Activated CD8-positive, alpha-beta memory T cell treated with anti-CD3 and anti-CD28 coated beads, Interleukin-2, amount 50 U/mL, for 24 hours (primary cell): ENCODE data around the gene ZNF79.

ENCODE experiments used
- DNase-seq: peaks from one replicate; pipeline ENCODE4 v3.0.0-alpha.2; 2020; ENCODE audit errors: extremely low read depth

ZNF79 gene

GRCh38 chr9:127398275-127398647 is 25.9 kb upstream of the ZNF79 start:
- no peak for DNase-seq

- DNase-seq: no peak
These were observed 25.3 kb upstream of the ZNF79 start for GRCh38 chr9:127398715-127399400.

DNA sequence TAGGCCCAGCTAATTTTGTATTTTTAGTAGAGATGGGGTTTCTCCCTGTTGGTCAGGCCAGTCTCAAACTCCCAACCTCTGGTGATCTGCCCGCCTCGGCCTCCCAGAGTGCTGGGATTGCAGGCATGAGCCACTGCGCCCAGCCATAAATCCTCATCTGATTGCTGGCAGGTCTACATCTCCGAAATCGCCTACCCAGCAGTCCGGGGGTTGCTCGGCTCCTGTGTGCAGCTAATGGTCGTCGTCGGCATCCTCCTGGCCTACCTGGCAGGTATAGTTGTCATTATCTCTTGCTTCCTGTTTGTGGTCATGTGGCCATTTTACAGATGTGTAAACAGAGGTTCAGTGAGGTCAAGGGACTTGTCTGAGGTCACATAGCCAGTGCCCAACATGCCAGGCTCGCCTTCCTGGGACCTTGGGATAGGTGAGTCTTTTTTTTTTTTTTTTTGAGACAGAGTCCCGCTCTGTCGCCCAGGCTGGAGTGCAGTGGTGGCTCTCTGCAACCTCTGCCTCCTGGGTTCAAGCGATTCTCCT is 24.4 kb upstream of the ZNF79 start:
- no peak for DNase-seq

DNA sequence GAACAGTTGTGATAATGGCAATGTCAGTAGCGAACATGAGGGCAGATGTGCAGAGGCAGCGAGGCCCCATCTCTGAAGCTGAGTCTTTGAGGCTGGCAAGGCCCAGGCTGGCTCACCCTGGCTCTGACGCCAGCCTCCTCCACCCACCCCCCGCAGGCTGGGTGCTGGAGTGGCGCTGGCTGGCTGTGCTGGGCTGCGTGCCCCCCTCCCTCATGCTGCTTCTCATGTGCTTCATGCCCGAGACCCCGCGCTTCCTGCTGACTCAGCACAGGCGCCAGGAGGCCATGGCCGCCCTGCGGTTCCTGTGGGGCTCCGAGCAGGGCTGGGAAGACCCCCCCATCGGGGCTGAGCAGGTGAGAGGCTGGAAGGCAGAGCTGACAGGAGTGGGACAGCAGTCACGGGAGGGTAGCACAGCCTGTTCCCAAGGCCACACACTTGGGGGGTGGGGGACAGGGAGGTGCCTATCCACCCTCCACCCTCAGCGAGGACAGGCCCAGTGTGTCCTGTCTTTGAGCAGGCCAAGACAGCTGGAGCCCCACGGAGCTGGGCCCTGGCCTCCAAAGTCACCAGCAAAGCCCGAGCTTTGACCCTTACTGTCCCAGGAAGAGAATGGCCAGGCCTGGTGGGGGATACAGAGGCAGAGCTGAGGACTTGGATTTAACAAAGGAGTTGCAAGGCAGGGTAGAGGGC is 21.6 kb upstream of the ZNF79 start:
- DNase-seq: no peak

GRCh38 chr9:127403507-127404192 is 20.5 kb upstream of the ZNF79 start:
- DNase-seq: no peak

DNA sequence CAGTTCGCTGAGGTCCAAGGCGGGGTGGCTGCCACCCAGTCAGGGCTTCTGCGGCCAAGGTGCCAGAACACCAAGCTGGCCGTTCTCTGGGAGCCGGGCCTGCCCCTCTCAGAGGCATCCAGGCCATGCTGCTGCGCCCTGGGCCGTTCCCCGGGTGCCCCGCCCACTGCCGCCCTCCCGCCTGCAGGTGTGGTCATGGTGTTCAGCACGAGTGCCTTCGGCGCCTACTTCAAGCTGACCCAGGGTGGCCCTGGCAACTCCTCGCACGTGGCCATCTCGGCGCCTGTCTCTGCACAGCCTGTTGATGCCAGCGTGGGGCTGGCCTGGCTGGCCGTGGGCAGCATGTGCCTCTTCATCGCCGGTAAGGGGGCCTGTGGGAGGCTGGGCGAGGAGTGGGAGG is 19.6 kb upstream of the ZNF79 start:
- DNase-seq: no peak

- DNase-seq: no peak
These were observed 18.6 kb upstream of the ZNF79 start for GRCh38 chr9:127405344-127406125.

DNA sequence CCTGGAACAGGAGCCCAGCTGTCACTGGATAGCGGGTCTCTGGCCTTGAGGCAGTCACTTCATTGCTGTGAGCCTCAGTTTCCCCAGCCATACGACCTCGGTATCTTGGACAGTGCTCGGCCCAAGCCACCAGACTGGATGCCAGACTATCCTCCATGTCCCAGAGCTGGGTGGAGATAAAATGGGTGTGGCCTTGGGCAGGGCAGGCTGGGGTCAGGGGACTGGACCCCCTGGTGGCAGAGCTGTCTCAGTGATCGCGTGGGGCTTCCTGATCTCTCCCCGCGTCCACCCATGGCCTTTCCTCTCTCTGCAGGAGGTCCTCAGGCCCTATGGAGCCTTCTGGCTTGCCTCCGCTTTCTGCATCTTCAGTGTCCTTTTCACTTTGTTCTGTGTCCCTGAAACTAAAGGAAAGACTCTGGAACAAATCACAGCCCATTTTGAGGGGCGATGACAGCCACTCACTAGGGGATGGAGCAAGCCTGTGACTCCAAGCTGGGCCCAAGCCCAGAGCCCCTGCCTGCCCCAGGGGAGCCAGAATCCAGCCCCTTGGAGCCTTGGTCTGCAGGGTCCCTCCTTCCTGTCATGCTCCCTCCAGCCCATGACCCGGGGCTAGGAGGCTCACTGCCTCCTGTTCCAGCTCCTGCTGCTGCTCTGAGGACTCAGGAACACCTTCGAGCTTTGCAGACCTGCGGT is 17.2 kb upstream of the ZNF79 start:
- DNase-seq: no peak

DNA sequence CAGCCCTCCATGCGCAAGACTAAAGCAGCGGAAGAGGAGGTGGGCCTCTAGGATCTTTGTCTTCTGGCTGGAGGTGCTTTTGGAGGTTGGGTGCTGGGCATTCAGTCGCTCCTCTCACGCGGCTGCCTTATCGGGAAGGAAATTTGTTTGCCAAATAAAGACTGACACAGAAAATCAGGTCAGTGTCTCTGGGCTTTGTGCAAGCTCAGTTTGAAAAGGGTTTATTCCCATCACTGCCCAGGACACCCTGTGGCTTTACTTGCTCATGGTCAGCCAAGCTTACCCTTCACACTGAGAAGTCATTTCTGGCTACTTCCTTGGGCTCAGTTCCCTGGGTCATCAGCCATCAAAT is 16.7 kb upstream of the ZNF79 start:
- DNase-seq: no peak

DNA sequence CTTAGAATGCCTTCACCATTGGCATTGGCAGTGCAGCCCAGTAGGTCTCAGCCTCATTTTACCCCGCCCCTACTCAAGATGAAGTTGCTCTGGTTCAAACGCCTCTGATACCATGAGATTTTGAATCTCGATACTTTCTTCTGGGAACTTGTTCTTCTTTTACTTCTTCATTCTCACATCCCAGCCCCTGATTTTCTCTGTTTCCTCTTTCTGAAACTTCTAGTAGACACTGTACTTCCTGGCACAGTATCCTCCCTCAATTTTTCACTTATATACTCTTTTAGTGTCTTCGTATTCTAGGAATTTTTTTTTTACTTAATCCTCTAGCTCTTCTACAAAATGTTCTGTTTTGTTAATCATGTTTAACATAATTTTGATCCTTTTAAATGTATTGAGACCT is 13.1 kb upstream of the ZNF79 start:
- DNase-seq: no peak

DNA sequence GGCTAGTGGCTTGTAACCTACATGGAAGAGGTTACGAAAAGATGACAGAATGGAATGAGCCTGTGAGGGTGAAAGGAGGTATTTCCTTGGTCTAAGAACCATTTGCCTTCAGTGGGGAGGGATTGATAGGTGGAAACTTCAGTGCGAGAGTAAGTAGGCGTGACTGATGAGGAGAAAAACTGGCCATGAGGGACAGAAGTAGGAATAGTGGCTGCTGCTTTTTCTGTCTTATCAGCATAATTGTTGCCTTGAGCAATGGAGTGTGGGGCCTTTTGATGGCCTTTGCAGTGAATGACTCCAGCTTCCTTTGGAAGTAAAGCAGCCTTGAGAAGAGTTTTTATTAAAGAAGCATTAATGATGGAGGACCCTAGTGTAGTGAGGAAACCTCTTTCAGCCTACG is 9.0 kb upstream of the ZNF79 start:
- no peak for DNase-seq

DNA sequence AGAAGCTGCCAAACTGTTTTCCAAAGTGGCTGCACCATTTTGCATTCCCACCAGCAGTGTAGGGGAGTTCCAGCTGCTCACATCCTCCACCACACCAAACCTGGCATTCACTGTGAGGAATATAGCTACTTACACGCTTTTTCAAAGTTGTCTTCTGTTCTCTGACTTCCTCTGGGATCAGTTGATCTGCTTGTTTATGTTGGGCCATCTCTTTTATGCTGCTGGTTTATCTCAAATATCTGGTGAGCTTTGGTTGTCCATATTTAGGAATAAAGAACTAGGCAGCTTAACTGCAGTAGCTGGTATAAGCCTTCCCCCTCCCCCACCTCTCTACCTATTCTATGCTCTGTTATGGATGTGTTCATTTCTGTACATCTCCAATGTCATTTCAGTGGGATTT is 8.5 kb upstream of the ZNF79 start:
- DNase-seq: no peak

DNA sequence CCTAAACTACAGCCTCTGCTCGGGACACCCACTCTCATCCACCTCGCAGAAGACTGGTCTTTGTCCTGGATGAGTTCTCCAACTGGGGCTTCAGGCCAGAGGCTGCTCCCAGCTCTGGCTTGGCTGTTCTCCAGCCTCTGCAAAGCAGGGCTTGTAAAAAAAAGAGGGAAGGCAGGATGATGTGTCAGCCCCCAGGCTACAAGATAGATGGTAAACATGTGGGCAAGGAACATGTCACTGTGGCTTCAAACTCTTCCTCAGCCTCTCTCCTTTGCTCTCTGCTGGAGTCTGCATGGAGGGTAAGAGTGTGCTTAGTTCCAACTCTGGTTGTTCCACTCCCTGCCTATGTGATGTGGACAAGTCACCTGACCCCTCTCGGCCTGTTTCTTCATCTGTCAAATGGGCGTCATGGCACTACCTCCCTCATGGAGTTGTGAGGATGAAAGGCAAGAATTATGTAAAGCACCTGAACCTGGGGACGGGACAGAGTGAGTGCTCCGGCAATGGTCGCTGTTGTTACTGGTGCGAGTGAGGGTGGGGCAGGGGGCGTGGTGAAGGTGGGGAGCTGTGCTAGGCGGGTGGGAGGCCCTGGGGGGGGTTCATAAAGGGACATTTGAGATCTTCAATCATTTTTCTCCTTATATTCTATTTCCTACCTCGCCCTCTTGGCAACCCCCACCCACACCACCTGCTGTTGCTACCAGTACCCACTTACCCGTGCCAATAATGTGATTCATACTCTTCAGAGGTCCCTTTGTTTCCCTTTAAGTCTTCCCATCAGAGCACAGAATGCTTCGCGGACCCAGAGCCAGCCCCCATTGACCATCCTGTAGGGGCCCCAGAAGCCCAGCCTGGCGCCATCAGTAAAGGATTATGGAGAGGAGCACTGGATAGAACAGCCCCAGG is 6.8 kb upstream of the ZNF79 start:
- DNase-seq: no peak

DNA sequence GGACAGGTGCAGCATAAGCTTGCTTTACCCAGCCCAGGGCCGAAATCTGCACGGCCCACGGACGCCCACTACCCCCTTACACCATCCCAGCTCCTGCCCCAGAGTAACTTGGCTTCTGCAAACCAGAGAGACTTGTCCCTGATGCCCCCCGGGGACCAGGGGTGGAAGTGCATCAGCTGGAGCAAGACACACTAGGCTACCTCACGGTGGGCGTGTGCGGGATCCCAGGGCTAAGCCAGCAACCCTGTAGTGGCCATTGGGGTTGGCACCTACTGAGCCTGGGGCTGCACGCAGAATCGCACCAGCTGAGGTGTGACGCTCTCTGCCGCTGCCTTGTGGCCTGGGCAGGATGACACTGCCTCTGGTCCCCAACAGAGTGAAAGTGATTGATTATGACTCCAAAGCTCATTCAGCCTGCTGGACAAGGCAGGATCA is 6.1 kb upstream of the ZNF79 start:
- no peak for DNase-seq

DNA sequence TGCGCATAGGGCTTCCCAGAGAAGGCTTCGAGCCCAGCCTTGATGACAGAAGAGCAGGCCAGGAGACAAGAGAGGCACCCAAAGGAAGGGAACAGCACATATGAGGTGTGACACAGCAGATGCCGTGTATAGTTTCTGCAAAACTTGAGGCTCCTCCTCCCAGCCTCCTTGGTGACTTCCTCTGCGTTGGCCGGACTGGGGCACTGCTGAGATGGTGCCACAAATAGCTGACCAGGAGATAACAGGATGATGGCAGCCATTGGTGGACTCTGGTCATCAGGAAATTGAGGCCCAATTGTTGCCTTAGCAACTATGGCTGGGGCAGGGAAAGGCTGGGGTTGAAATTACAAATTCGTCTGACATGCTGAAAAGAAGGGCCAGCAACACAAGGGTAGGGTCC is 4.8 kb upstream of the ZNF79 start:
- DNase-seq: no peak

DNA sequence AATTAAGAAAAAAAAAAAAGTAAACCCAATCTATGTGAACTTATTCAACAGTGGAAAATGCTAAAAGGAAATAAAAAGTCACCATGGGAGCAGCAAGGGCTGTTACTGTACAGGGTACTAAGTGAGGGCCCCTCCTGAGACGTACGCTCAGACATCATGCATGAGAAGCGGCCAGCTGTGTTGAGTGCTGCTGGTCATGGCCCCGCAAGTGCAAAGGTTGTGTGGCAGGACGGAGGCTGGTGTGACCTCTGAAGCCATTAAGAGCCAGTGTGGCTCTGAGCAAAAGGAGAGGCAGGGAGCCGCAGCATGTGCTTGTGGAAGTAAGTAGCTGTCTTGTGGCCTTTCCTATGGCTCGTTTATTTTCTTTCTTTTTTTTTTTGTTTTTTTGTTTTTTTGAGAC is 3.1 kb upstream of the ZNF79 start:
- DNase-seq: no peak

DNA sequence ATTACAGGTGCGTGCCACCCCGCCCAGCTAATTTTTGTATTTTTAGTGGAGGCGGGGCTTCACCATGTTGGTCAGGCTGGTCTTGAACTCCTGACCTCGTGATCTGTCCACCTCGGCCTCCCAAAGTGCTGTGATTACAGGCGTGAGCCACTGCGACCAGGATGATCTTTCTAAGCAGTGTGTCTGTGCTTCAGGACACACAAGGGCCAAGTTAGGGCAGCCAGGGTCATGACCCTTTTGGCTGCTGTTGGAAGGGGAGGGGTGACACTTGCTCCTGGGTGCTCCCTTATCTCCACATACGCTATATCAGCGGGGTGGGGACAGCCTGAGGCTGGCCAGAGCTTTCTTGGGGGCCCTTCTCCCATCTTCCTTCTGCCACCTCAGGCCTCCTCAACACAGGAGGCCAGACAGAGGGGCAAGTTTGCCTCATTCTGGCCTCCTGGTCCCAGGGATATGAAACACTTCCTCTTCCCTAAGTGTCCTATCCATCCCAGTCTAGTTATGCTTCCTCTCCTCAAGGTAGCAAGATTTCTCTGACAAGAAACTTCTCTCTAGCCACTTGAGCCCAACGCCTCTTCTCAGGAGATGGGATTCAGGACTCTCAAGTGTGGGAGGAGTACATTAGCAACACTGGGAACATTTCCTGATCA is 1.9 kb upstream of the ZNF79 start:
- no peak for DNase-seq

GRCh38 chr9:127422787-127423186 is 1.4 kb upstream of the ZNF79 start:
- no peak for DNase-seq

DNA sequence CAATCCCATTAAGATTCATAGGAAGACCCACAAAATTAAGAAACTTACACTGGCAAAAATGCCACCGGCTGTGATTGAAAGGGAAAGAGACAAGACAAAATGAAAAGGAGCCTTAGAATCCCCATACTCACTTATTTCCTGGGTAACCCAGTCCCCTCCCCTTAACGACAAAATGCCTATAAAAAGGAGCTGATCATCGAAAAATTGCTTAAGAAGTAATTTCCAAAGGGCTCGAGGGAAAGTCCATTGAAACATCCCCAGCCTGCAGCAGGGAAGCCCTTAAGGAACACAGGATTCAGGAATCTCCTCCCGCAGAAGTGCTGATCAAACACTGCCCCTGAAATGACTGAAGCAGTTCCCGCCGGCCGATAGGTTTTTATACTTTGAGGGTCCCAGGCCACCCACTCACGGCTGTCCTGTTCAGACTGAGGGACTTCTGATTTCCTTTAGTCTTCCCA is 677 bp upstream of the ZNF79 start:
- no peak for DNase-seq

GRCh38 chr9:127424676-127424999 is 456 bp downstream of the ZNF79 start:
- DNase-seq: no peak
